ENCODE data around the gene SIL1.

SIL1 gene

DNA sequence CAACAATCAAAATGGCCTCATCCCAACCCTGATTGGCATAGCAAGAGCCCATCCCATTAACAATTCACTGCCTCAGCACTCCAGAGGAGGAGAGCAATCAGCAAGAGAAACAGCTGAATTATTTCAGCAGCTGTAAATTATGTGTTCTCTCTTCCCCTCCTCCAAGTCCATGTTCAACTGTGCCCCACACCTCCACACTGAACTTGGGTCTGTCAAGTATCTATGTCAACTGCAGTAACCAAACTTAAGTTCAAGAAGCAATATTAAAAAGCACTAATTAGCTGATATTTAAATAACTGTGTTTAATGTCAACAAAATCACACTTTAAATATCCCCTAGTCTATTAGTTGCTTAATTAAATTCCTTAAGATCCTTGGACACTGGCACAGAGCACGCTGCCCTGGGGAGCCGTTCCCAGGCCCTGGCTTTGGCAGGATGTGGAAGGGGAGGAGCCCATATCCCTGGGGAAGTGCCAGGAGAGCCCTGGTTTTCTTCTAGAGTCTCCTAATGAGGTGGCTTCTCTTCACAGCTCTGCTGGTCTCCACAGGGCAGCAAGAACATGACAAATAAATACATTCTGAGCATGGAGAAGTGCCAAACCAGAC is 50.6 kb downstream of the SIL1 start:
- TF ChIP-seq CTCF (conservative IDR thresholded peaks at IDR 0.05): no peak
- peak overlapping the region; percentile 93 for H3K27ac ChIP-seq

DNA sequence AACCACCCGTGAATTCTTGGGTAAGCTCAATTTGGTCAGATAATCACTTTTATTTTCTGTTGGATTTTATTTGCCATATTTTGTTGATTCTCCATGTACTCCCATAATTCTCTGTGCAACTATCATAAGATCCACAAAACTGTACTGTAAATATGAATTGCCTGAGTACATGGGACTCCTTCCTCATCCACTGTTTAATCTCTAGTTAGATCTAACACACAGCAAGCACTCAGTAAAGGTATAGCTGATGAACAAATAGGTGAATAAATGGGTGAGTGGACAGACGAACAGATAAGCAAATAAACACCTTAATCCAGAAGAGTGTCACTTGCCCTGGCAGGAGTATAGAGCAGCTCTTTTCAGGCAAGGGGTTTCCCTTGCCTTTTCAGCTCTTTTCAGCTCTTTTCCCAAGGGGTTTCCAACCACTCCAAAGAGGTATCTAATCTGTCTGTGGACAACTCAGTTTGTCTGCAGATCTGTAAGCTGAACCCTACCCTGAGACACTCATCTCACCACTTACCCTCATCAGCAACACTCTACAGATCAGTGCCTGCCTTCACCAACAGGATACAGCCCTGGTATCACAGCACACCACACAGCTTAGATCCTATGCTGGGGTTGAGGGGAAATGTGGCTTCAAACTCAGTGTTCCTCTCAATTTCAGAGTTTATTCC is 51.2 kb downstream of the SIL1 start:
- H3K27ac ChIP-seq: peak overlapping the region; percentile 93
- no peak for TF ChIP-seq CTCF (conservative IDR thresholded peaks at IDR 0.05)

- H3K27ac ChIP-seq: peak overlapping the region; percentile 14
- no peak for TF ChIP-seq CTCF (conservative IDR thresholded peaks at IDR 0.05)
These were observed 56.5 kb downstream of the SIL1 start for GRCh38 chr5:139141446-139142204.

- no peak overlapping the region for H3K27ac ChIP-seq
- no peak for TF ChIP-seq CTCF (conservative IDR thresholded peaks at IDR 0.05)
These were observed 57.5 kb downstream of the SIL1 start for GRCh38 chr5:139140591-139141071.

- no peak for TF ChIP-seq CTCF (conservative IDR thresholded peaks at IDR 0.05)
- H3K27ac ChIP-seq: no peak overlapping the region
These were observed 59.4 kb downstream of the SIL1 start for GRCh38 chr5:139138809-139139208.

DNA sequence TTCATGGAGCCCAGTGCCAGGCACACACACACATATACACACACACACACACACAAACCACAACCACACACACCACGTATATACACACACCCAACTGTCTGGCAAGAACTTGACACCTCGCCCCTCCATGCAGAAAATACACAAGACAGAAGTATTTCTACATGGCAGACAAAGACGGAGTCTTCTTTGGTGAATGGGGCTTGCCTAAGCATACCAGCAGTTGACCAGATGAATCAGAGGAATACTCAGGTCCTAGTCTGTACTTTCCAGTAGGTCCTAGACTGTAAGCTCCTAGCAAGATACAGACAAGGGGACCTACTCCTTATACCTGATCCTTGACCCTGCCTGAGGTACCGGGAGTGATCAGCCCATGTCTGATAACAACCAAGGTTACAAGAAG is 60.1 kb downstream of the SIL1 start:
- H3K27ac ChIP-seq: no peak overlapping the region
- no peak for TF ChIP-seq CTCF (conservative IDR thresholded peaks at IDR 0.05)

DNA sequence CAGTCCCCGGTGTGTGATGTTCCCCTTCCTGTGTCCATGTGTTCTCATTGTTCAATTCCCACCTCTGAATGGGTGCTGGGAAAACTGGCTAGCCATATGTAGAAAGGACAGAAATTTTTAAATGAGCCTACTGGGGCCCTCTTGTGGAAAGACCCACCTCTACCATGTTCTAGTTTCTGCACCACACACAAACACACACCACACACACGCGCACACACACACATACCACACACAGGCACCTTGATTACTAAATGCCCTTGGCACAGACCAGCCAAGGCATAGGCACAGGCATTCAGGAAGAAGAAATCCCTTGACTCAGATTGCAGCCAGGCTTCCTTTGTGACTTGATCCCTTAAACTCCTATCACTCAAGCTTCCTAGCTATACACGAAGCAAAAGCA is 60.5 kb downstream of the SIL1 start:
- TF ChIP-seq CTCF (conservative IDR thresholded peaks at IDR 0.05): peak; percentile 45; the same call in 1 of the 2 replicates
- no peak overlapping the region for H3K27ac ChIP-seq

Data from VCaP (cell line).